Measurements from ENCODE around the gene PCGF1.

The PCGF1 gene

DNA sequence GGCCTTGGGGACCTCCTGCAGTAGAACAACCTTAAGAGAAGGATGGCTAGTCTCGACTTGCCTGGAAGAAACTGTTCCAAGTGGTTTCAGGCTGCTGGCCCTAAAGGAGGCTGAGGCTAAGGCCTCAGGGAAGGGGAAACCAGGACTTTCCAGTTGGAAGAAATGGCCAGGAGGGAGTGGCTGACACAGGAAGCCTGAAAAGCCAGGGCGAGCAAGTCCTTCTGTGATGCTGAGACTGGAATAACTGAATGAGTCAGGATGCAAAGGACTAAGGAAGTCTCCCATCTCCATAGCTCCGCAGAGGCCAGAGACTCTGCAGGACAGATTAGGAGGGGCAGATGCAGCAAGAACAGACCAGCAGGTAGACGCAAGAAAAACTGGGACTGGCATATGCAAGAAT is 29.6 kb upstream of the PCGF1 start:
- in situ Hi-C loops (cut with MboI; ENCODE audit: low sequenced_read_pairs): loop anchor here (10.0 kb wide), 1 partner anchor 48 kb away; no protein-coding TSS in a partner anchor

DNA sequence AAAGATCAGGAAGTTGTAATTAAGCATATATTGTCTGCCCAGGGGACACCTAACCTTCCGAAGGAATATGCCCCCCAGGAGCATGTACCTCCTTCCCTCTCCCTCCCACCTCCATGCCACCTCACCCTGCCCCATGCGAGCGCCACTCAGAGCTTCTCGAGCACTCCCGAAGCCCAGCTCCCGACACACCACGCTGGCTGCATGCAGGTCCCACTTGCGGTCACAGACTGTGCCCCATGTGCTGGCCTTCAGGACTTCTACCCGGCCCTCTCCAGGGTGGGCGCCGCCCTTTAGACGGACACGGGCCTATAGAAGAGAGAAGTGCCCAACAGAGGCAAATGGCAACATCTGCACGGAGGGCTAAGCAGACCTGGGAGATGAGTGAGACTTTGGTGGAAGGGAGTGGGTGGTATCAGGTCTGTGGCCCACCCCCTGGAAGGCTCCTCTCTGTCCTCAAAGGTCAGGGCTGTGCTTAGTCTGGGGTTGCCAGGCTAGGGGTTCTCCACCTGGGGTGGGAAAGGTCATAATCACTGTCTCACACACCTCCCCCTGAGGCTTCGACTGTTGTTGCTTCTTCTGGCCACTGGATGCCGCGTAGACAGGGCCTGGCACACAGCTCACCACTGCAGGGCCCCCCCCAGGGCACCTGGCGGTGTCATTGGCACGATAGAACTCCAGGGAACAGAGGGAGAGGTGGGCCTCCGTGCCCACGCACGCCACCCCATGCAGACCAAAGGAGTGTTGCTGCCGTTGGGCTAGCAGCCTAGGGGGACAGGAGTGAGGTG is 28.9 kb upstream of the PCGF1 start:
- in situ Hi-C loops (cut with MboI; ENCODE audit: low sequenced_read_pairs): loop anchor here (10.0 kb wide), 1 partner anchor 48 kb away; no protein-coding TSS in a partner anchor

DNA sequence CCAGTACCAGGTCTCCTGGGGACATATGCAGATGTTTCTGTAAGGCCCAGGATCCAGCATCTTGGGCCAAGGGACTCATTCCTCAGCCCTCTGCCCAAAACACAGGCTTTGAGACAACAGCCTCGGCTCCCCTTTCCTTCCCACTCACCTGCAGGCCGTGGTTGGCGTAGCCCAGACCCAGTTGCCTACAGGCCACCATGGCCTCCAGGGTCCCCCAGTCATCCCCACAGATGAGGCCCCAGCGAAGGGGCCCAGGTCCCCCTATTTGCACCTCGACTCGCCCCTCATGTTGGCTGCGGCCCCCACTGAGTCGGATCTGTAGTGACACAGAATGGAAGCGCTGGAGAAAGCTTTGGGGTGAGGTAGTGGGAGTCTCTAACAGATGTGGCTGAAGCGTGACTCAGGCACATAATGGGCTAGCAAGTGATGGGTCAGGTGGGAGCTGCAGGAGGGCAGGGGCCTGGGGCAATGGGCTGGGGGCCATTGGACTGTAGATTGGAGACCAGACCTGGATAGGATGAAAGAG is 28.0 kb upstream of the PCGF1 start:
- in situ Hi-C loops (cut with MboI; ENCODE audit: low sequenced_read_pairs): loop anchor here (10.0 kb wide), 1 partner anchor 49 kb away; no protein-coding TSS in a partner anchor

DNA sequence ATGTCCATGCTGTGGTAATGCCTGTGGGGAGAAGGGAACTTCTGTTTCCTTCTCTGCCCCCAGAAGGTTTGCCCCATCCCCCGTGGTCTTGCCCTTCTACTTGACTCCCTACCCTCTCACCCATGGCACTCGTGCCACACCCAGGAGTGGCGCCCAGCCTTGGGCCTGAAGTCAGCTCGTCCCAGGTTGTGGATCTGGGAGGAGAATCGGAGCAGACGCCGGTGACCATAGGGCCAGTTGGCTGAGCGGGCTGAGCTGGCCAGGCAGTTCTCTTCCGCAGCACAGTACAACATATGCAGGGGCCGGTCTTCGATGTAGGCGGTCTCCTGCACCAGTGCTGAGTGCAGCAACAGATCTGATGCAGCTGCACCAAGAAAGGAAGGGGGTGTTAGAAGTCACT is 26.9 kb upstream of the PCGF1 start:
- in situ Hi-C loops (cut with MboI; ENCODE audit: low sequenced_read_pairs): loop anchor here (10.0 kb wide), 1 partner anchor 50 kb away; no protein-coding TSS in a partner anchor

DNA sequence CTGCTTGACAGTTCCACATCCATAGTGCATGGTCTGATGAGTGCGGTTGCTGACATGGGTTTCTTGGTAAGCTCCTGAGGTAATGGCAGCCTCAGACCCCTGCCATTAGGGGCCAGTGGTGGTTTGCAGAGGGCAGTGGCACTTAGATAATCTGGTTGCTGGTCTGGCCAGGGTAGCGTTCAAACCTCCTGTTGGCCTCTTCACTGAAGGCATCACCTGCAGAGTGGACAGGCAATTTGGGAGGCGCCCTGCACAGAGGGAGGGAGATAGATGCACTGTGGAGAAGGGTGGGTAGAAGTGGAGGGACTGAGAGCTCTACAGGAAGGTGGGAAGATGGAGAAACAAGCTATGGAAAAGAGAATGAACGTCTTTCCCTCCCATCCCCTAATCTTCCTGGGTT is 26.0 kb upstream of the PCGF1 start:
- in situ Hi-C loops (cut with MboI; ENCODE audit: low sequenced_read_pairs): loop anchor here (10.0 kb wide), 1 partner anchor 51 kb away; no protein-coding TSS in a partner anchor

DNA sequence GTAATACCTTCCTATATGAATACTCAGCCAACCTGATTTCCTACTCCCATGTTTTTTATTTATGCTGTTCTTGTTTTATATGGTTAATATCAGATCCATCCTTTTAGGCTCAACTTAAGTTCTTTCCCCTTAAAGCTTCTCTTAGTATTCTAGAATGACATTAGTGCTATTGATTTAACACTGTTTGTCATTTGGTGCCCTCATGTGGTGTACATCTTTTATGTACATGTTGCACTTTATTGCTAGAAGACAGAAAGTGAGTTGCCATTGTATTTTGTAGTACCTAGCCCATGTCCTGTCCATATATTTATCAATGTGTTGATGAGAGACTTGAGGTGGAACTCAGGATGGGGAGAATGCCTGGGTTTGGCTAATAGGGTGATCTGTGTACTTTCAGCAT is 24.7 kb upstream of the PCGF1 start:
- in situ Hi-C loops (cut with MboI; ENCODE audit: low sequenced_read_pairs): loop anchor here (10.0 kb wide), 1 partner anchor 53 kb away; no protein-coding TSS in a partner anchor

DNA sequence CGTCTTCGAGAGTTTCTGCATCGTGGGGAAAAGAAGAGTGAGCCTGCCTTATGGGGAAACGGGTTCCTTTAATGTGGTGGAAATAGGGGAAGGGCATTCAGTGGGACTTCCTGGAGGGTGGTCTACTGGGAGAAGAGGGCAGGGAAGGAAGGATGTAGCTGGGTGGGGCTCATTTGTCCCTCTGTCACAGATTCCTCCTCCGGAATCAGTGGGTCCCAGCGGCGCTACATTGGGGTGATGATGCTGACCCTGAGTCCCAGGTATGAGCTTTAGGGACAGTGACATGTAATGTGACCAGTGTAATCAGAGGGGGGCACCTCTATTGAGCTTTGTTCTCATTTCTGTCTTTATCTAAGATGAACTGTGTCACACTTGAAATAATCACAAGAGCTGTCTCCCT is 24.2 kb upstream of the PCGF1 start:
- in situ Hi-C loops (cut with MboI; ENCODE audit: low sequenced_read_pairs): loop anchor here (10.0 kb wide), 1 partner anchor 53 kb away; no protein-coding TSS in a partner anchor

DNA sequence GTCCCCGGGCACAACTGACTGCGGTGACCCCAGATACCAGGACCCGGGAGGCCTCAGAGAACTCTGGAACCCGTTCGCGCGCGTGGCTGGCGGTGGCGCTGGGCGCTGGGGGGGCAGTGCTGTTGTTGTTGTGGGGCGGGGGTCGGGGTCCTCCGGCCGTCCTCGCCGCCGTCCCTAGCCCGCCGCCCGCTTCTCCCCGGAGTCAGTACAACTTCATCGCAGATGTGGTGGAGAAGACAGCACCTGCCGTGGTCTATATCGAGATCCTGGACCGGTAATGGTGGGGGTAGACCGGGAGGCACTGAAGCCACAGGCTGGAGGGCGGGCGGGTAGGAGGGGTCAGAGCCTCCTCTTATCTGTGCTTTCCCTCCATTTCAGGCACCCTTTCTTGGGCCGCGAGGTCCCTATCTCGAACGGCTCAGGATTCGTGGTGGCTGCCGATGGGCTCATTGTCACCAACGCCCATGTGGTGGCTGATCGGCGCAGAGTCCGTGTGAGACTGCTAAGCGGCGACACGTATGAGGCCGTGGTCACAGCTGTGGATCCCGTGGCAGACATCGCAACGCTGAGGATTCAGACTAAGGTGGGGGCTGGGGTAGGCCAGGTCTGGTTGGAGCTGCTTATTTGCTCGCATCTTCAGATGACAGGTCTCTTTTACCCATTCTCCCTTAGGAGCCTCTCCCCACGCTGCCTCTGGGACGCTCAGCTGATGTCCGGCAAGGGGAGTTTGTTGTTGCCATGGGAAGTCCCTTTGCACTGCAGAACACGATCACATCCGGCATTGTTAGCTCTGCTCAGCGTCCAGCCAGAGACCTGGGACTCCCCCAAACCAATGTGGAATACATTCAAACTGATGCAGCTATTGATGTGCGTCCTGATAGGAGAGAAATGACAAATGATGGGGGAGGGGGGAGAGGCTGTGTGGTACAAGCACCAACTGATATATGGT is 23.0 kb upstream of the PCGF1 start:
- in situ Hi-C loops (cut with MboI; ENCODE audit: low sequenced_read_pairs): loop anchor here (10.0 kb wide), 1 partner anchor 54 kb away; no protein-coding TSS in a partner anchor

DNA sequence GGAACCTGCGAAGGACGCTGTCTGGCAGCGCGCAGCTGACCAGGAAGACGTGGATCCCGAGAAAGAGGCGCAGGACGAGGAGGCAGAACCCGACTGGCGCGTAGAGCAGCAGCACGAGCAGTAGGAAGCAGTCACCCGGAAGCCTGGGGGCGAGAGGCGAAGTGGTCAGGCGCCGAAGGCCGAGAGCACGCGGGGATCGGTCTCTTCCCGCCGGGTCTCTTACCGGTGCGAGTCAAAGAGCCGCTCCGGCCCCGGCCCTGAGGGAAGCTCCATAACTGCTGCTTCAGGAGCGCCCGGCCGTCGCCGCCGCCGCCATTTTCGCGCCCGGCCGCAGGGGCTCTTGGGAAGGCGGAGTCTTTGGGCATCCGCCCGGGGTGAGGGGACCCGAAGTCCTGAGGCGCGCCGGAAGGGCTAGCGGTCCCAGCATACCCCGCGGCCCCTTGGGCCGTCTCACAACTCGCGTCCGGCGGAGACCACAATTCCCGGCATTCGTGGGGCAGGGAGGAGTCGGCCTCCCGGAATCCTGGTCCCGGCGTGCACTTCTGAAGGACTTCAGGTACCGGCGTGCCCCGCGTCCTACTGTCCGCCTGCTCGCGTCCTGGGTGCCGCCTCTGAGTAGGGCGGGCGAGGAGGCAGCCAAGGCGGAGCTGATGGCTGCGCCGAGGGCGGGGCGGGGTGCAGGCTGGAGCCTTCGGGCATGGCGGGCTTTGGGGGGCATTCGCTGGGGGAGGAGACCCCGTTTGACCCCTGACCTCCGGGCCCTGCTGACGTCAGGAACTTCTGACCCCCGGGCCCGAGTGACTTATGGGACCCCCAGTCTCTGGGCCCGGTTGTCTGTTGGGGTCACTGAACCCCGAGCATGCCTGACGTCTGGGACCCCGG is 22.1 kb upstream of the PCGF1 start, which contains the start of the genes AUP1 and HTRA2:
AUP1 (minus strand) TSS at position 350 of the 882 bp plus-strand sequence; CDS start at position 273, 77 bp downstream.
HTRA2 (plus strand) TSS at position 577 of the 882 bp plus-strand sequence; CDS start at position 651, 74 bp downstream.
- in situ Hi-C loops (cut with MboI; ENCODE audit: low sequenced_read_pairs): loop anchor here (10.0 kb wide), 1 partner anchor 55 kb away; no protein-coding TSS in a partner anchor

DNA sequence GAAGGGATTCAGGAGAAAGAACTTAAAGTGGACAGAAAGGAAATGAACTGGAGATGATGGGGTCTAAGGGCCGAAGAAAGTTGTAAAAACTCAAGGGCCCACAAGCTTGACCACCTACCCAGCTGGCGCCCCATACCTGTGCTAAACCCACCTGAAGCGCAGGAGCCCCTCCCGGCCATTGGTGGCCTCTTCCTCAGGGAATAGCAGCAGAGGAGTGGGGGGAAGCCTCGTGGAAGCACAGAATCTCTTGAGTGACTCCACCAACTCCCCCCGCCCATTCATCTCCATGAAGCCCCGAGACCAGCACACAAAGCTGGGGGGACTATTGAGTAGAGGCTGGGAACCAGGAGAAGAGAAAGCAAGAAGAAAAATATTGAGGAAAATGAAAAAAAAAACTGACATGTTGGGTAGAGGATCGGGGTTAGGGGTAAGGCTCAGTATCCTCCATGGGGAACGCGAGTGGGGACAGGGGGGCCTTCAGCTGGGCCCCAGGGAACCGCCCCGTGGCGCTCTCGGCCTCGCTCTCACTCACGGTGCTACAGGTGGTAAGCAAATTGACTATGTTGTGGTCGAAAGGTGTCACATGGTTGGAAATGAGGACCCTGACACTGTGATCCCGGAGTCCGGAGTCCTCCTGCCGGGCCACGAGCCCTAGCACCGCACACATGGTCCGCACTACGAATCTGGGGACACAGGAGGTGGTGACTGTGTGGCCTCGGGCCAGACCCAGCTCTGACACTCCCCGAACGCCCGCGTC is 21.3 kb upstream of the PCGF1 start:
- in situ Hi-C loops (cut with MboI; ENCODE audit: low sequenced_read_pairs): no loop called here

DNA sequence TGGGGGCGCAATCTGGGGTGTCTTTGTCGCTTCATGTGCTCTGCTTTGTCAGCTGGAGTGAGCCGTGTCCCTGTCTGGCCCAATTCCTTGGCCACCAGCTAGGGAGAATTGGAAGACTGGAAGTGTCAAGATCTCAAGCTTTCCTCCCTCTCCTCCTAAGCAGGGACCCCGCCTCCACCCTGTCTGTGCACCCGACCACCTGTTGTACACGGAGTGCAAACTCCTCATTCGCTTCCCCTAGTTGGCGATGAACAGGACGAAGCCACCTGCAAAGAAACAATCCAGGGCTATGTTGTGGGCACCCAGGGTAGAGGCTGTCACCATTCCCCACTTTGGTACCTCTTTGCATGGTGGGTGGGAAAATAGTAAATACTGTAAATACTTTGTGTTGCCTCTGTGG is 20.2 kb upstream of the PCGF1 start:
- in situ Hi-C loops (cut with MboI; ENCODE audit: low sequenced_read_pairs): no loop called here

DNA sequence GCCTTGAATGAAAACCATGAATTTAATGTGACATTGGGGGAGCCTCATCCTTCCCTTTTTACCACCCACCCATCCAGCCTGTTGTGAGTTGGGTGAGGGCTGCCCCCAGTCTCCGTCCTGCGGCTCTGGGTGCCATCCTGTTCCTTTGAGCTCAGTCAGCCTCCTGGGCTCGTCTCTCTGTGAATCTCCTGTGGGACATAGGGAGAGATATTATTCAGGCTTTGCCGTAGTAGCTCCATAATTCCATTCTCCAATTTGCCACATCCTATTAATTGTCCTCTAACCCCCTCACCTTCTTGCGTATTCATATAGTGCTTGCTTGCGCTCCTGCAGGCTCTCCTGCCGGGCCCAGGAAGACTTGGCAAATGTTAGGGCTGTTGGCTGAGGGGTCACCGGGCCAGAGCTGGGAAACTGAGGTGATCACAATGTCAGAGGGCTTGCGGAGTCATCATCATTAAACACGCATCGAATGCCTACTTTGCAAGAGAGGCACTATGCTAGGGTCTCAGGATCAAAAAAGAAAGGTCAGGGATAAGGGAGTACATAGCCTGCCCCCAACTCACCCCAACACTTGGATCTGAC is 19.2 kb upstream of the PCGF1 start:
- in situ Hi-C loops (cut with MboI; ENCODE audit: low sequenced_read_pairs): no loop called here

DNA sequence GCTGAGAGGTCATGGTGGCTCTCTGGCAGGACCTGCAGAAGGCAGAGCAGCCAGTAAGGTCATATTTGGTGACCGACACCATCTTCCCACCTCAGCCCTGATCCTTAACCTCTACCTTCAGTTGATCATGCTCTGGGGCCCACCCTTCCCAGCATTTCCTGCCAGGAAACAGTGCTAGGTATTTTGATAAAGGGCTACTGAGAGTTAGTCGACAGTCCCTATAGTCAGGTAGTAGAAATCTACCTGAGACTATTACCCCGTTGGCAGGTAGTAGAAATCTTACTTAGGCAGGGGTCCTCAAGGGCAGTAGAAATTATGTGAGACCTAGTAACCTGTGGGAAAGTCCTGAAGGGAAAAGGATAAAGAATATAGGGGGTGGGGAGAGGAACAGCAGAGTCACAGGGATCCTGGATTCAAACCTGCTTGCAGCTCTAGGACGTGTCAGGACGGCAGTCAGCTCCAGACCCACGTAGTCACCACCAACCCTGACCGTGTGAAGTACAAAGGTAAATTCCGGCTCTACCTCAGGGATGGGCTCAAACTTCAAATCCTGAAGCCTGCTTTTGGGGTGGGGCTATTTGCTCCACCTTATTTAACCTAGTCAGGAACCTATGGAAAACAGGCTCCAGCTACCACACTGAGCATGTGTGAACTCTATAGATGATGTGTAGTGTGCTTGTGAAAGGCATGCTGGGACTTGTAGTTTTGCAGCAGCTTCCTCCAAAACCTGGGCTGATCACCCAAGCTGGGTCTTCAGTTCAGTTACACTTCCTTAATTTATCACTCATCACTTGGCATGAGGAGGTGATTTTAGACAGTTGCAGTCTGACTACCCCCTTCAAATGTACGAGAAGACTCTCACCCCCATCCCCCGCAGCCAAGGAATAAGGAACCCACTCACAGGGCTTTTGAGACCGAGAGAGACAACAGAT is 18.5 kb upstream of the PCGF1 start, which contains the start of gene DQX1:
DQX1 (minus strand) TSS at position 515 of the 932 bp plus-strand sequence; CDS start at position 13, 502 bp downstream.
- in situ Hi-C loops (cut with MboI; ENCODE audit: low sequenced_read_pairs): no loop called here

DNA sequence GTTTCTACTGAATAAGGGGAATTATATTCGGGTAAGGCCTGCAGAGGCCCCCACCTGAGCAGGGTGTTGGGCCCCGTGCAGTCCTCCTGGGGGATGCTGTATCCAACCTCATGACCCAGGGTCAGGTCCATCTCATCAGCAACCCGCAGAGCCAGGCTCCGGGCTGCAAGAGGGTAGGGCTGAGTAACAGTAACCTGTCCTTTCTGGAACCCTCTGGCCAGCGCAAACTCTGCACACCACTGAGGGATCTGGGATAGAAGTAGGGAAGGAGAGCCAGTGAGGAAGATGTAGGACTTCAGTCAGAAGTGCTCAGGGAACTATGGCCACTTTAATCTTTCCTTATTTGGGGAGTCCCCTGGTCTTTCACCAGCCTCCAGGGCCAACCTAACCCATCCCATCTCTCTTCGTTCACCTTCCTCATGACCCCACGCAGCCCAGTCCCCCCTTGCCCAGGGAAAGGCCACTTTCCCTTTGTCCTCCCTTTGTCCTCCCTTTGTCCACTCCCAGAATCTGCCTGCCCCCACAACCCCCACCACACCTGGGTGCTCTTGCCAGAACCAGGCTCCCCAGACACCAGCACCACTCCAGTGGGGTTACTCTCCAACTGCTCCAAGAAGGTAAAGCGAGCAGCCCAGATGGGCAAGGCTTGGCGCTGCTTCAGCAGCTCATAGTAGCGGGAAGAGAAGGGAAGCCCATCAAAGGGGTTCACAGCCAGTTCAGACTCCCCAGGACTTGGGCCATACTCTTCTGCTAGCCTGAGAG is 17.6 kb upstream of the PCGF1 start:
- in situ Hi-C loops (cut with MboI; ENCODE audit: low sequenced_read_pairs): no loop called here

DNA sequence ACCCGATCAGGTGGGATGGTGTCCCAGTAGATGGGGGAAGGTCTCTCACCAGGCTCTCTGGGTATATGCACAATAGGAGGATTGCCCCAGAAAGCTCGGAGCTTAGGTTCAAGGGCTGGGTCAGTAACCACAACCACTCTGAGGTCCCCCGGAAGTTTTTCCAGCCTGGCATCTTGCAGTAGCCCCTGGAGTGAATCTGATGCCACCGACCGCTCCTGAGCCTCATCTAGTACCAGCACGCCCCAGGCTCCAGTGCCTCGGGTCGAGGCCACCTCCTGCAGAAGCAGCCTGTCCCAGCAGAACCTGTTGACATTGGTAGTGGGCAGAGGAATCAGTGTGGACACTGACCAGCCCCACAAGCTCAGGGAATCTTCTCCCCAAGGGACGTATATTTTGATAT is 16.5 kb upstream of the PCGF1 start:
- in situ Hi-C loops (cut with MboI; ENCODE audit: low sequenced_read_pairs): no loop called here

DNA sequence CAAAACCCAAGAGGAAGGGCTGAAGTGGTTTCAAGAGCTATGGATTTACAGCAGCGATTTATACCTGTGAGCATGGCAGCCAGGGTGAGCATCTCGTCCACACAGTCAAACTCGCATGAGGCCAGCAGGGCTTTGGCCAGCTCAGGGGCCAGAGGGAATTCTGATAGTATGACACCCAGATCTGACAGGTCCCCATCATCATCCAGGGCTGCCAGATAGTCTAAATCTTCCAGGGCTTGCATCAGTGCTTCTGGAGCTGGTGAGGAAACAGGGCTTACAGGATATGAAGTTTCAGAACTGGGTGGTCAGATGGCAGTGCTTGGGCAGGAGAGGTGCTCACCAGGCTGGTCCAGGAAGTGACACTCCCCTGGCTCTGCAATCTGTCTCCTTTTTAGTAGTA is 15.0 kb upstream of the PCGF1 start:
- in situ Hi-C loops (cut with MboI; ENCODE audit: low sequenced_read_pairs): no loop called here

DNA sequence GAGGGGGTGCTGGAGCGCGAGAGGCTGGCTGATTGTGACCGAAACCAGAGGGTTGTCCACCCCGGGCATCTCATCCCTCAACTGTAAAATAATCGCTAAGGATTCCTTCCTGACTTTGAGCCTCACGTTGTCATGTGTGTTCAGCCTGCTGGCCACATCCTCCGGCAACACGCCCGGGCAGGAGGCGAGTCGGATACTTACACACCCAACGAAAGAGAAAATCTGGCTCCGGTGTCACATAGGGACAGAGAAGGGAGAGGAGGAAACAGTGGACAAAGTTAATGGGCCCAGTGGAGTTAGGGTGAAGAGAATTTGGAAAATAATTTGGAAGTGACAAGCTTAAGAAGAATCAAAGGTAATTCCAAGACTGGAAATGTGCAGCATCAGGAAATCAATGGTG is 9.2 kb upstream of the PCGF1 start:
- in situ Hi-C loops (cut with MboI; ENCODE audit: low sequenced_read_pairs): no loop called here

Data from HL-60/S4 treated with phorbol 12-myristate 13-acetate at 8.2 ng/mL for 4 days and 3 days (cell line).